Left lung (tissue), 10 donors: ENCODE measurements around the gene SMARCC1. TPM values are rescaled to one million over a fixed set of nuclear protein-coding genes. Genes with fewer than 3 reads are reported as not detected.

Source experiments
- ATAC-seq: fragments of 200-7000 bp; cut with Tn5 transposase; one replicate; pipeline ENCODE4 v1.9.1; 2020; ENCODE audit warnings: moderate library complexity
- DNase-seq, 4 donors: peaks; one replicate each; pipeline ENCODE4 v3.0.0-alpha.2; 2013 to 2020
- H3K27ac ChIP-seq, 2 donors: fragments of 200-600 bp; sonication (generic) in 1 of 2; one replicate each; pipeline versions ENCODE4 v1.5.0 to v1.8.0; 2020 to 2021
- H3K27me3 ChIP-seq, 2 donors: fragments of 200-600 bp; sonication (generic) in 1 of 2; one replicate each; pipeline versions ENCODE4 v1.5.0 to v1.8.0; 2020 to 2021
- H3K36me3 ChIP-seq, 2 donors: fragments of 200-600 bp; sonication (generic) in 1 of 2; one replicate each; pipeline versions ENCODE4 v1.5.0 to v1.8.0; 2020 to 2021
- H3K4me1 ChIP-seq, 2 donors: fragments of 200-600 bp; one replicate each; pipeline ENCODE4 v1.8.0; 2021
- H3K4me3 ChIP-seq, 2 donors: fragments of 200-600 bp; sonication (generic) in 1 of 2; one replicate each; pipeline versions ENCODE4 v1.5.0 to v1.8.0; 2020 to 2021; ENCODE audit warnings: mild to moderate bottlenecking in 1 of 2
- H3K9me3 ChIP-seq, 2 donors: fragments of 200-600 bp; sonication (generic) in 1 of 2; one replicate each; pipeline versions ENCODE4 v1.5.0 to v1.8.0; 2020 to 2021
- CTCF ChIP-seq, 2 donors: fragments of 200-600 bp; sonication (generic) in 1 of 2; IDR thresholded peaks; one replicate each; pipeline versions ENCODE4 v1.5.0 to v1.8.0; 2021; ENCODE audit warnings: antibody characterized with exemption in 2 of 2
- intact Hi-C, 2 donors: fragments of 100-400 bp; cut with DNase I; formaldehyde crosslinking; loops; one replicate each; pipeline versions ENCODE4 v1.11.2 to v1.14.2; 2022
- polyA plus RNA-seq, 6 donors: library from polyadenylated mRNA; unstranded; fragments of 120-200 nt; gene quantifications; one replicate each; pipeline ENCODE4 v1.2.1, GENCODE V29; 2013; ENCODE audit not compliant: insufficient read length in 6 of 6
- total RNA-seq, 2 donors: library from RNA; stranded (reverse); fragmentation: NEBNext Ultra II Directional; extraction: Animal tissue kit (Norgen Biotek cat#: 25700); gene quantifications; one replicate each; pipeline ENCODE4 v1.2.1, GENCODE V29; 2021
- donor health status: DM: no; HTN: yes; CAD: no.
- donor health status: DM: no; HTN: no; CAD: no.

Gene SMARCC1
- total and polyA plus RNA-seq, 8 donors = 58.5 to 112 (median 97.6) TPM

- DNase-seq (no peak), ATAC-seq (no peak)
- no peak overlapping the region for H3K4me3 ChIP-seq
- intact Hi-C loops = loop anchor here in 1 of 2 donors (10.0 kb wide), 1 partner anchor 275 kb away; no protein-coding TSS in a partner anchor
- no peaks in the 10 kb centered on the region for H3K27me3 ChIP-seq
- no peaks in the 10 kb centered on the region for H3K36me3 ChIP-seq
- H3K27ac ChIP-seq = no peak overlapping the region
- H3K9me3 ChIP-seq = no peaks in the 10 kb centered on the region
- TF ChIP-seq CTCF (IDR thresholded peaks at IDR 0.05) = no peak
- peaks cover 0 to 20% of the 10 kb centered on the region in 2 donors for H3K4me1 ChIP-seq
Observed at GRCh38 chr3:47799733-47800132, 18.0 kb upstream of the SMARCC1 start.

- DNase-seq (no peak), ATAC-seq (no peak)
- Histone ChIP-seq H3K27me3 (no peaks in the 10 kb centered on the region), H3K36me3 (no peaks in the 10 kb centered on the region), H3K4me3 (no peak overlapping the region), H3K27ac (no peak overlapping the region), H3K4me1 (no peaks in the 10 kb centered on the region), H3K9me3 (peaks cover 0 to 4% of the 10 kb centered on the region in 2 donors)
- no peak for TF ChIP-seq CTCF (IDR thresholded peaks at IDR 0.05)
- intact Hi-C loops = loop anchor here in 1 of 2 donors (10.0 kb wide), 1 partner anchor 270 kb away; no protein-coding TSS in a partner anchor
Observed at GRCh38 chr3:47794544-47794943, 12.9 kb upstream of the SMARCC1 start.

- Histone ChIP-seq H3K4me1 (peaks cover 0 to 3% of the 10 kb centered on the region in 2 donors), H3K27ac (no peak overlapping the region), H3K27me3 (no peaks in the 10 kb centered on the region), H3K36me3 (no peaks in the 10 kb centered on the region), H3K9me3 (peaks cover 0 to 4% of the 10 kb centered on the region in 2 donors), H3K4me3 (no peak overlapping the region)
- intact Hi-C loops = loop anchor here in 1 of 2 donors (10.0 kb wide), 1 partner anchor 268 kb away; no protein-coding TSS in a partner anchor
- no peak for TF ChIP-seq CTCF (IDR thresholded peaks at IDR 0.05)
- DNase-seq = no peak
- no peak for ATAC-seq
Observed at GRCh38 chr3:47792699-47793098, 11.0 kb upstream of the SMARCC1 start.

- ATAC-seq (no peak), DNase-seq (peak in 1 of 4 donors; percentile 39)
- H3K36me3 ChIP-seq = no peaks in the 10 kb centered on the region
- H3K9me3 ChIP-seq = peaks cover 0 to 4% of the 10 kb centered on the region in 2 donors
- intact Hi-C loops = loop anchor here in 1 of 2 donors (10.0 kb wide), 1 partner anchor 267 kb away; no protein-coding TSS in a partner anchor
- H3K4me1 ChIP-seq = peaks cover 0 to 3% of the 10 kb centered on the region in 2 donors
- TF ChIP-seq CTCF (IDR thresholded peaks at IDR 0.05) = no peak
- H3K27ac ChIP-seq = no peak overlapping the region
- no peaks in the 10 kb centered on the region for H3K27me3 ChIP-seq
- H3K4me3 ChIP-seq = no peak overlapping the region
Observed at GRCh38 chr3:47791193-47791855, 9.6 kb upstream of the SMARCC1 start.

GRCh38 chr3:47783673-47784072, 2.0 kb upstream of the SMARCC1 start:
- DNase-seq = no peak
- no peak overlapping the region for H3K4me3 ChIP-seq
- no peak for TF ChIP-seq CTCF (IDR thresholded peaks at IDR 0.05)
- intact Hi-C loops = no loop called here
- no peak for ATAC-seq
- no peaks in the 10 kb centered on the region for H3K27me3 ChIP-seq
- H3K36me3 ChIP-seq = no peaks in the 10 kb centered on the region
- peaks cover 10 to 33% of the 10 kb centered on the region in 2 donors for H3K4me1 ChIP-seq
- H3K9me3 ChIP-seq = no peaks in the 10 kb centered on the region
- H3K27ac ChIP-seq = no peak overlapping the region
